ENCODE results near the gene SLIT3. TPM values are rescaled to one million over a fixed set of nuclear protein-coding genes. Genes with fewer than 3 reads are reported as not detected.

SLIT3 gene
- total RNA-seq, 1 donor from 2014 or later: 70.0 TPM

DNA sequence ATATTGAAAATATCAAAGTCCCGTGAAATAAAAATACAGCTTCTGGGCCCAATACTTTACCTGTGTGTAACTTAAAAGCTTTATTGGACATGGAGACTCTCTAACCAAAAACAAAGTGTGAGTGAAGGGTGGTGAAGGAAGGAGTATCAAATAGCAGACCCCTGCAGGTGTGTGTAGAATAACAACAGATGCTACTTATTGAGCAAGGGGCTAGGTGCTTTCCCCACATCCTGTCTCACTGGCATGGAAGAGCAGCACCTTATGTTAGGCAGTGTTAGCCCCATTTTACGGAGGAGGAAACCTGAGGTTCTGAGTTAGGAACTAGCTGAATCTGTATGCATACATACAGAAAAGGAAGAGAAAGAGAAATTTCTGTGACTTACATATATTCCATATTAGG lies 21.8 kb downstream of the SLIT3 start:
- Histone ChIP-seq H3K27ac (no peak overlapping the region), H3K27me3 (no peaks in the 10 kb centered on the region), H3K4me1 (peaks cover 10% of the 10 kb centered on the region), H3K4me3 (no peak overlapping the region), H3K36me3 (no peaks in the 10 kb centered on the region), H3K9me3 (no peaks in the 10 kb centered on the region)
- DNase-seq (no peak), ATAC-seq (no peak)
- intact Hi-C loops (cut with DNase I): no loop called here
- TF ChIP-seq, protein P1, sequence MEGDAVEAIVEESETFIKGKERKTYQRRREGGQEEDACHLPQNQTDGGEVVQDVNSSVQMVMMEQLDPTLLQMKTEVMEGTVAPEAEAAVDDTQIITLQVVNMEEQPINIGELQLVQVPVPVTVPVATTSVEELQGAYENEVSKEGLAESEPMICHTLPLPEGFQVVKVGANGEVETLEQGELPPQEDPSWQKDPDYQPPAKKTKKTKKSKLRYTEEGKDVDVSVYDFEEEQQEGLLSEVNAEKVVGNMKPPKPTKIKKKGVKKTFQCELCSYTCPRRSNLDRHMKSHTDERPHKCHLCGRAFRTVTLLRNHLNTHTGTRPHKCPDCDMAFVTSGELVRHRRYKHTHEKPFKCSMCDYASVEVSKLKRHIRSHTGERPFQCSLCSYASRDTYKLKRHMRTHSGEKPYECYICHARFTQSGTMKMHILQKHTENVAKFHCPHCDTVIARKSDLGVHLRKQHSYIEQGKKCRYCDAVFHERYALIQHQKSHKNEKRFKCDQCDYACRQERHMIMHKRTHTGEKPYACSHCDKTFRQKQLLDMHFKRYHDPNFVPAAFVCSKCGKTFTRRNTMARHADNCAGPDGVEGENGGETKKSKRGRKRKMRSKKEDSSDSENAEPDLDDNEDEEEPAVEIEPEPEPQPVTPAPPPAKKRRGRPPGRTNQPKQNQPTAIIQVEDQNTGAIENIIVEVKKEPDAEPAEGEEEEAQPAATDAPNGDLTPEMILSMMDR (IDR thresholded peaks at IDR 0.05): no peak

GRCh38 chr5:169273881-169274280 lies 27.1 kb downstream of the SLIT3 start:
- no peaks in the 10 kb centered on the region for H3K36me3 ChIP-seq
- intact Hi-C loops (cut with DNase I): no loop called here
- ATAC-seq (no peak), DNase-seq (no peak)
- TF ChIP-seq, protein P1 (IDR thresholded peaks at IDR 0.05): no peak
- H3K9me3 ChIP-seq: no peaks in the 10 kb centered on the region
- H3K27me3 ChIP-seq: no peaks in the 10 kb centered on the region
- no peaks in the 10 kb centered on the region for H3K4me1 ChIP-seq
- no peak overlapping the region for H3K27ac ChIP-seq
- no peak overlapping the region for H3K4me3 ChIP-seq

- DNase-seq: no peak
Observed at GRCh38 chr5:169273451-169273850, 27.5 kb downstream of the SLIT3 start.

GRCh38 chr5:169272731-169273427 lies 28.1 kb downstream of the SLIT3 start:
- no peaks in the 10 kb centered on the region for H3K27me3 ChIP-seq
- ATAC-seq: no peak
- TF ChIP-seq, protein P1 (IDR thresholded peaks at IDR 0.05): no peak
- no peaks in the 10 kb centered on the region for H3K36me3 ChIP-seq
- intact Hi-C loops (cut with DNase I): no loop called here
- no peaks in the 10 kb centered on the region for H3K4me1 ChIP-seq
- no peak overlapping the region for H3K27ac ChIP-seq
- DNase-seq: no peak
- H3K4me3 ChIP-seq: no peak overlapping the region
- H3K9me3 ChIP-seq: no peaks in the 10 kb centered on the region

More at GRCh38 chr5:169273451-169273850, 27.5 kb downstream of the SLIT3 start:
- Histone ChIP-seq H3K36me3 (no peaks in the 10 kb centered on the region), H3K9me3 (no peaks in the 10 kb centered on the region), H3K4me3 (no peak overlapping the region), H3K27ac (no peak overlapping the region), H3K27me3 (no peaks in the 10 kb centered on the region), H3K4me1 (no peaks in the 10 kb centered on the region)
- ATAC-seq: no peak
- TF ChIP-seq, protein P1 (IDR thresholded peaks at IDR 0.05): no peak
- intact Hi-C loops (cut with DNase I): no loop called here

GRCh38 chr5:169272111-169272510 lies 28.8 kb downstream of the SLIT3 start:
- Histone ChIP-seq H3K27ac (no peak overlapping the region), H3K27me3 (no peaks in the 10 kb centered on the region), H3K36me3 (no peaks in the 10 kb centered on the region), H3K4me3 (no peak overlapping the region), H3K9me3 (no peaks in the 10 kb centered on the region), H3K4me1 (no peaks in the 10 kb centered on the region)
- intact Hi-C loops (cut with DNase I): no loop called here
- DNase-seq: no peak
- peak; percentile 14 for ATAC-seq
- TF ChIP-seq, protein P1 (IDR thresholded peaks at IDR 0.05): no peak

All from upper lobe of right lung (tissue), 1 donor.